Omental fat pad (tissue), 4 donors: ENCODE measurements around the gene MAP1LC3A. TPM values are rescaled to one million over a fixed set of nuclear protein-coding genes. Genes with fewer than 3 reads are reported as not detected.

Experiments used
- ATAC-seq: fragments of 150-250 bp; one replicate; pipeline ENCODE4 v1.9.1; 2016; ENCODE audit warnings: mild to moderate bottlenecking, moderate library complexity; ENCODE audit not compliant: low FRiP score
- DNase-seq: peaks from one replicate; pipeline ENCODE4 v3.0.0-alpha.2; 2019; ENCODE audit warnings: low spot score
- total RNA-seq, 4 donors: library from RNA; depleted of rRNA; stranded (reverse); fragments of >200 nt; gene quantifications; one replicate each; pipeline ENCODE4 v1.1.0, GENCODE V29; 2016
- TF ChIP-seq, protein P1 (sequence below), 3 donors: fragments of 450-650 bp; IDR thresholded peaks; one replicate each; pipeline ENCODE4 v1.5.1; 2016 to 2017; ENCODE audit warnings: antibody characterized with exemption in 3 of 3, mild to moderate bottlenecking in 3 of 3, moderate library complexity in 2 of 3

The MAP1LC3A gene
- total RNA-seq, 4 donors from 2014 or later: 50.1 to 76.1 (median 55.9) TPM

DNA sequence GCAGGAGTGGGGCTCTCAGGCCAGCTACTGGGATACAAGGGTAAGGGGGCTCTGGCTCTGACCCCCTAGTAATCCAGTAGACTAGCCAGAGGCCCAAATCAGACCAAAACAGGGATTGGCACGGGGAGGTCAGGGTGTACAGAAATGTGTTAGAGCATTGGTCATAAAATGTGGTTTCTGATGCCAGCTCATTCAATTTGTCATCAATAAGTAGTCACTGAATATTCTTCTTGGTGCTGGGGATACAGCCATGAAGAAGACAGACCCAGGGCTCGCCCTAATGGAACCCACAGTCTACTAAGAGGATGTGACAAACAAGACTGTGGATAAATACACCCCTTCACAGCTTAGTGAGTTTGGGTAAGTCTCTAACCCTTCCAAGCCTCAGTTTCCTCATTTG is 11.1 kb downstream of the MAP1LC3A start:
- TF ChIP-seq, protein P1, sequence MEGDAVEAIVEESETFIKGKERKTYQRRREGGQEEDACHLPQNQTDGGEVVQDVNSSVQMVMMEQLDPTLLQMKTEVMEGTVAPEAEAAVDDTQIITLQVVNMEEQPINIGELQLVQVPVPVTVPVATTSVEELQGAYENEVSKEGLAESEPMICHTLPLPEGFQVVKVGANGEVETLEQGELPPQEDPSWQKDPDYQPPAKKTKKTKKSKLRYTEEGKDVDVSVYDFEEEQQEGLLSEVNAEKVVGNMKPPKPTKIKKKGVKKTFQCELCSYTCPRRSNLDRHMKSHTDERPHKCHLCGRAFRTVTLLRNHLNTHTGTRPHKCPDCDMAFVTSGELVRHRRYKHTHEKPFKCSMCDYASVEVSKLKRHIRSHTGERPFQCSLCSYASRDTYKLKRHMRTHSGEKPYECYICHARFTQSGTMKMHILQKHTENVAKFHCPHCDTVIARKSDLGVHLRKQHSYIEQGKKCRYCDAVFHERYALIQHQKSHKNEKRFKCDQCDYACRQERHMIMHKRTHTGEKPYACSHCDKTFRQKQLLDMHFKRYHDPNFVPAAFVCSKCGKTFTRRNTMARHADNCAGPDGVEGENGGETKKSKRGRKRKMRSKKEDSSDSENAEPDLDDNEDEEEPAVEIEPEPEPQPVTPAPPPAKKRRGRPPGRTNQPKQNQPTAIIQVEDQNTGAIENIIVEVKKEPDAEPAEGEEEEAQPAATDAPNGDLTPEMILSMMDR (IDR thresholded peaks at IDR 0.05): no peak
- no peak for ATAC-seq
- DNase-seq: no peak

DNA sequence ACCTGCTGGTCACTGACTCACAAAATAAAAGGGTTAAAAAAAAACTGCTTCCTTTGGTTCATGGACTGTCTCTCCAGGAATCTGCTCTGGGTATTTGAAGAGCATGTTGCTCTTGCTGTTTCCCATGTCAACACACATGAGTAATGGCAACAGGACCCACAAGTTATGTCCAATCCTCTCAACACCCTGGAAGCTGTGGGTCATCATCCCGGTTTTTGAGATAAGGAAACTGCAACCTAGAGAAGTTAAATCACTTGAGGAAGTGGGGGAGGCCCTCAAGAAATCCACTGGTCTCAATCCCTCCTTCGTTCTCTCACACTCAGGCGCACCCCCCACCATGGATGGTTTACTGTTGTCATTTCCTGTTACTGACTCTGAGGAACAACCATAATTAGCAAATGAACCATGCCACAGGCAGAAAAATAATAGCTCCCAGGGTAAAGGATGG is 12.4 kb downstream of the MAP1LC3A start:
- TF ChIP-seq, protein P1 (IDR thresholded peaks at IDR 0.05): no peak
- DNase-seq (no peak), ATAC-seq (no peak)

DNA sequence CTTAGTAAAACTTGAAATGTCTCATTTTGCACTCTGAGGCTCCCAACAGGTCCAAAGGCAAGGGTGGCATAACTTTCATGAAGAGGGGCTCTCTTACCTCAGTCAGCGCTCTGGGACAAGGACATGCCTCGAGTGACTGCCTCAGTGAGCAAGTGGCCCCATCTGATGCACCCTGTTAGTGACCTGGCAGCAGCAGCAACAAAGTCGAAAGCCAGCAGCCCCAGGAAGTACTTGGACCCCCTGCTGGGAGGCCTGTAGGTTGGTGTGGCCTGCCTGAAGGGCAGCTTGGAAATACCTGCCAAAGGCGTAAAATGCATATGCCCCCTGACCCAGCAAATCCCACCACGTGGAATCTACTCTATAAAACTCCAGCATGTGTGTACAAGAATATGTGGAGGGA is 13.2 kb downstream of the MAP1LC3A start:
- TF ChIP-seq, protein P1 (IDR thresholded peaks at IDR 0.05): no peak
- ATAC-seq (no peak), DNase-seq (no peak)

DNA sequence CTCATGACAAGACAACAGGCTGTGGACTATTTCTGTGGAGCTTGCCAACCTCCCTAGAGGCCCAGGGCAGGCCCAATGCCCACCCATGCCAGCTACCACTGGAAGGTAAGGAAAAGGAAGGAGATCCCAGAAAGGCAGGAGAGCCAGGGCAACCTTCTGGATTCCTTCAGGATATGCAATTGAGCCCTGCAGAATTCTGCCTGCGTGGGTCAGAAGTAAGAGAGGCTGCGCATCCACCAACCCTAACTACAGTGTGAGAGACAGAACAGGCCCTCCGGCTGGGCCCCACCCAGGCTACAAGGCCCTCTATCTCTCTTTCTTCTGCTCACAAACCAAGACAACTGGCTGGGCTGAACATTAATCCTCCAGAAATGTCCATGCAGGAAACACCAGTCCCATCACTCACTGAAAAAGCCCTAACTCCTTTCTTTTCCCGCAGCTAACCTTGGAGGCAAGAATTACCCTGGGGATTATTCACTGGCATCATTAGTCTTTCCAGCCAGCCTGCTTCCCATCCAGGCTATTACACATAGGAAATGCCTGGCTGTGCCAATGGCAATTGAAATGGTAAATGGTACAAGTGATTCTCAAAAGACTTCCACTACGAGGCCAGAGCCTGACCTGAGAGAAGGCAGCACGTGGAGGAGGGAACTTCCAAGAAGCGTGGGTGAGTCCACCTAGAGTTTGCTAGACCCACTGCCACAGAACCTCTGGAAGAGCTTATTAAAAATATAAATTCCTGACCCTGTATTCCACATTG is 15.2 kb downstream of the MAP1LC3A start:
- TF ChIP-seq, protein P1 (IDR thresholded peaks at IDR 0.05): no peak
- DNase-seq: no peak
- no peak for ATAC-seq

DNA sequence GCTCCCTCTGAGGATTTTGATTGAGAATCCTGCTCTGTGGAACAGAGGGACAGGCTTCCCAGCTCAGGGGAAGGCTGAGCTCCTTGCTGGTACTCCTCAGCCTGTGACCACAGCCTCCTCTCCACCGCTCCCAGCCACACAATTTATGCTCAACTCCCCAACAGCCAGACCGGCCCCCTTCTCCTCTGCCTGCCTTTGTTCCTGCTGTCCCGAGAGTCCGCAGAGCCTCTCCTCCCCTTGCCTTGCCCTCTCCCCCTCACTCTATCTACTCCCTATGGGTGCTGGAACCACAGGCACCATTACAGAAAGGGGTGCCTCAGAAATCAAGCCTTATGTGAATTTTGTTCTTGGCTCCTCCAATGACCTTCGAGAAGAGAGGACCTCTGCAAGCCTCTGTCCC is 15.9 kb downstream of the MAP1LC3A start:
- DNase-seq: no peak
- ATAC-seq: no peak
- TF ChIP-seq, protein P1 (IDR thresholded peaks at IDR 0.05): no peak

DNA sequence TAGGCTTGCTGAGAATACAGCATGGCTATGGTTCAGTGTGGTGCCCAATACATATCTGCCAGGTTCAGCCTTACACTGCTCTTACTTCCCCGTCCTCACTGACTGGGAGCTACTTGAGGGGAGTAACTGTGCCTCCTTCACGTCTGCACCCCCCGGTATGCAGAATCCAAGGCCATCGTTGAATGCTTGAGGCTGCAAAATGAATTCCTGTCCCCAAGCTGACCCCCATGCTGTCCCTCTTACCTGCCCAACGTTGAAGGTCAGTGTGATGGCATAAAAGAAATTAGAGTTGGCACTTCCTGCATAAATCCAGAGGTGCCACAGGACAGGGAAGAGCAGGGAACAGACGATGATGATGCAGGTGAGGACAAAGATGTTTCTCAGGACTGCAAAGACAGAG is 16.3 kb downstream of the MAP1LC3A start:
- ATAC-seq (no peak), DNase-seq (no peak)
- TF ChIP-seq, protein P1 (IDR thresholded peaks at IDR 0.05): no peak

DNA sequence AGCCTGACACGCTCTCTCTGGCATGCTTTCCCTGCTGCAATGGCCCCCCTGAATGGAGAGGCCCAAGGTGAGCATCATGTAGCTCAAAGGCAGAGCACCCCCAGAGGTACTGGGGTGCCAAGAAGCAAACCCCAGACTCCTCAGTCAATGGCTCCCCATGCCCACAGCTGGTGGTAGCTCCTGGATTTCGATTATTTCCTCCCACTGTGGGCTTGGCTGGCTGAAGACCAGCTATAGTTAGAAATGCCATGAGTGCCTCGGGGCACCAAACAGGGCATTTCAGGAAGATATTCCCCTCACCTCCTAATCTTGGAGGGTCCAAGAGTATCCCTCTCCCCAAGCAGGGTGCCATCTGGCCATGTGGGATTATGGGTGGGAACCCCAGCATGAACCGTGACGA is 16.8 kb downstream of the MAP1LC3A start:
- TF ChIP-seq, protein P1 (IDR thresholded peaks at IDR 0.05): no peak
- no peak for DNase-seq
- ATAC-seq: no peak
